HG02571 (cell line): Measurements from ENCODE around the gene CHST13.

Experiments
- ATAC-seq: cut with Tn5 transposase; IDR thresholded peaks from one replicate; pipeline ENCODE4 v1.9.1; 2021; ENCODE audit warnings: mild to moderate bottlenecking, moderate library complexity; ENCODE audit not compliant: unreplicated experiment

Gene CHST13

GRCh38 chr3:126507886-126508285, 16.1 kb upstream of the CHST13 start:
- no peak for ATAC-seq

DNA sequence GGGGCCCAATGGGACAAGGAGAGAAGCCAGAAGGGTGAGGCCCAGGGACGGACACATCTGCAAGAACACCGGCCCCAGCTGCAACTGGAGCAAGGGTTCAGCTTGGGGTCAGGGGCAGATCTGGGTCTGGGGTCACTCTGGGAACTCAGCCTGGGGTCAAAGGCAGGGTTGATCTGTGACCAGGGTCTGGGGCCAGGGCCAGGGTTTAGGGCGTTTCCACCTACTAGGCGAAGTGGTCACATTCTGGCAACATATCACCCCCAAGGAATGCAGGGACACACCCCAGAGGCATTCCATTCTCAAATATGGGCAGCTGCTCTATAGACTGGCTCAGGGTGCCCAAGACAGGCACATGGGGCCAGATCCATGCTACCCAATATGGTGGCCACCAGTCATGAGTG, 15.4 kb upstream of the CHST13 start:
- no peak for ATAC-seq

- ATAC-seq: no peak
These were observed 14.2 kb upstream of the CHST13 start for GRCh38 chr3:126509597-126510307.

DNA sequence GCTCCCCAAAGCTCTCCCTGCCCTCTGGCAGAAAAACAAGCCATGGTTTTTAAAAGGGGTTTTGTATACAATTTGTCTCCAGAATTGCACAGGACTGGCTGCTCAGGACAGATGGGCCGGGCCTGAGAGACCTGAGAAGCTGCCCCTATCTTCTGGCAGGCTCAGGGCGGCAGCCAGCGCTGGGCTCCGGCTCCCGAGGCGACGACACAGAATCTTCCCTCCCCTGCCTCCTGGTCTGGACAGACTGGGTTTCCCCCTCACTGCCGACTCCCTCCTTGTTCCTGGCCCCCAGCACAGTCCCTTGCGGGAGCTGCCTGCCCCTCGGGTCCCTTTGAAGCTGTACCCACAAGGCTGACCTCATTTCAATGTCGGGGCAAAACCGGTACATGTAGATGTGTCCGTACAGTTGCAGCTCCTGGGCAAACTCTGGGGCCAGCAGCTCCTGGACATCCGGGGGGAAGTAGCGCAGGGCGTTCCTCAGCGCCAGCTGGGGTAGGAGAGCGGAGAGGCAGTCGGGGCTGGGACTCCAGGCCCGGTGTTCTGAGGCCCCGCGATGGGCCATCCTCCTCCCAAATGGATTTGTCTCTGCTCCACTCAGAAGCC, 13.5 kb upstream of the CHST13 start:
- ATAC-seq: no peak

DNA sequence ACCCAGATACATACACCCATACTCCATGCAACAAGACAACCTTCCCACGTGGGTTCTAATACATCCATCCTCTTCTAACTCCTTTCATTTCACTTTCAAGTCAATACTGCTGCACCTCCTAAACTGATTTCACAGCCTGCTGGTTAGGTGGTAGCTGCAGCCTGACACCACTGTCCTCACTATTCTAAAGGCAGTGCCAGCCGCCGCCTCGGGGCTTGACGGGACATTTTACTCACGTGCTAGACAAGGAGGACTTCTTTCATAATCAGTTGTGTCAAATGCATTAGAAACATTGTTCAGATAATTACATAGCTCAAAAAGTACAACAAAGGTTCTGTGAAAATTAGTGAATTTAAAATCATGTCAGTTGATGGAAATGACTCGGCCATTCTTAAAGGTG, 12.7 kb upstream of the CHST13 start:
- ATAC-seq: no peak

- no peak for ATAC-seq
These were observed 11.9 kb upstream of the CHST13 start for GRCh38 chr3:126512026-126512425.

DNA sequence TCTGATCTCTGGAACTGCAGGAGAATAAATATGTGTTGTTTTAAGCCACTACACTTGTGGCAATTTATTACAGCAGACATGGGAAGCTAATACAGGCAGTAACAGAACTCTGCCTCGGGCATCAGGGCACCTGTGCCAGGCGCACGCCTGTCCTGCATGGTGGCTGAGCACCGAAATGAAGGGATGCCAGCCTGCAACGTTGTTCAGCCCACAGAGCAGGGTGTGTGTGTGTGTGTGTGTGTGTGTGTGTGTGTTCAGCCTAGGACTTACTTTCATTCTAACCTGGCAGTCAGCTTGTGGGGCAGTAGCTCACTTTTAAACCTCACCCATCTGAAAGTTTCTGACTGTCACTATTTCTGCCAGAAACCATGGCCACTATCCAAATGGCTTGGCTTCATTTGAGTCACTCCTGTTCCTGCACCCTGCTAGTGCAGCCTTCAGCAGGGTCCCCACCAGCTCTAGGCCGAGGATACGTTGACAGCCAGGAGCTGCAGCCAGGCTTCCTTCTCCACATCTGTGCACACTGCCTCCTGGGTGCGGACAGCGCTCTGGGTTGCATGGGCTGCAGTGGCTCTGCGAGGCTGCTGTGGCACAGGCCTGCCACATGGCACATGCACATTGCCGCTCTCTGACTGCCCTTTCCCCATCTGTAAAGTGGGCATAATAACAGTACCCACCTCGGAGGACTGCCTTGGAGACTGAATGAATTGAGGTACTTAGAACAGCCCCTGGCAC, 10.9 kb upstream of the CHST13 start:
- no peak for ATAC-seq

GRCh38 chr3:126514161-126514560, 9.8 kb upstream of the CHST13 start:
- no peak for ATAC-seq

DNA sequence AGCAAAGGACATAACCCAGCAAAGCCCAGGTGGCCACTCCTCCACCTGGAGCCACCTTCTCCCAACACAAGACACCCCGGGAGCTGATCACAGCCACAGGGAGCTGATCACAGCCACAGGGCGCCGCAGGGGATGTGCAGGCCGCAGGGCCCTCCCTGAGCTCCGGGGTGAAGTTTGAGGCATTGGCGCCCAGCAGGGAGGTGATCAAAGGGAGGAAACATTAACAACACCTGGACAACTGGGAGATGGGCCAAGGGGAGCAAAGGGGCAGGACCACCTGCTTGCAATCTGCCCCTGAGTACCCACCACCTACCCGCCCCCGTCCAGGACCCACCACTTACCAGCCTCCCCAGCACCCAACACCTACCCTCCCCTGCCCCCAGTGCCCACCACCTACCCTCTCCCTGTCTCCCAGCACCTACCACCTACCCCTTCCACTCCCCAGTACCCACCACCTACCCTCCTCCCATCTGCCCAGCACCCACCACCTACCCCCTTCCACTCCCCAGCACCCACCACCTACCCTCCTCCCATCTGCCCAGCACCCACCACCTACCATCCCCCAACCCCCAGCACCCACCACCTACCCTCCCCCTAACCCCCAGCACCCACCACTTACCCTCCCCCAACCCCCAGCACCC, 8.8 kb upstream of the CHST13 start:
- no peak for ATAC-seq

DNA sequence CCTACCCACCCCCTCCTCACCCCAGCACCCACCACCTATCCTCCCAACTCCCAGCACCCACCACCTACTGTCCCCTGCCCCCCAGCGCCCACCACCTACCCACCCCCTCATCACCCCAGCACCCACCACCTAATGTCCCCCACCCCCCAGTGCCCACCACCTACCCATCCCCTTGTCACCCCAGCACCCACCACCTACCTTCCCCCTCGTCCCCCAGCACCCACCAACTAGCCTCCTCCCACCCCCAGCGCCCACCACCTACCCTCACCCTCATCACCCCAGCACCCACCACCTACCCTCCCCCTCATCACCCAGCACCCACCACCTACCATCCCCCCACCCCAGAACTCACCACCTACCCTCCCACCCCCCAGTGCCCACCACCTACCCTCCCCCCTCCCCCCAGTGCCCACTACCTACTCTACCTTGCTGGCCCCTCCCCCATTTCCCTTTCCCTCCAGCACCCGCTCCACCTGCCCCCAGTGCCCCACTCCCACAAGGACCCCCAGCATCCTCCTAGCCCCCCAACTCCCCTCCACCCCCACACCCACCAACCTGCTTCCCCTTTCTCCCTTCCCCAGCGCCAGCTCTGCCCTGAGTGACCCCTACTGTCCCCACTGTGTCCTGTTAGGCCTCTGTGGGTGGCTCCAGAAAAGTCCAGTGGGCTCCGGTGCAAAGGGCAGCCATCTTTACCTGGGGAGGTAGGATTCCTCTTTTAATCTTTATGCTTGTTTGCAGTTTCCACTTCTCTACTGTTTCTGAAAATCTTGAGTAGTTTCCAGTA, 7.6 kb upstream of the CHST13 start:
- no peak for ATAC-seq

DNA sequence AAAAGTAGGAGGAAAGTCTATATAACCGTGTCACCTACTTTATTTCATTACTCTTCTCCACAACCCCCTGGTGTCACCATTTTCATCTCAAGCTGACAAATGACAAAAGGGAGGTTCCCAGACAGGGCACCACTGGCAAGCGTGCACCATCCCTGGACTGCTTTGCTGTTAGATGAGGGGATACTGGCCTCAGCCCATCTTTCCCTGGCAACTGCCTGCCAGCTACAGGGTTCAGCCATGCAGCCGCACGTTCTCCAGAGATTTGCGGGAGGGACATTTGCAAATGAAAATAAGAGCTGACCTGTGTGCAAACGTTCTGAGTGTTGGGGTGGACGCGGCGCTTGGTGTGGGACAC, 7.0 kb upstream of the CHST13 start:
- no peak for ATAC-seq

DNA sequence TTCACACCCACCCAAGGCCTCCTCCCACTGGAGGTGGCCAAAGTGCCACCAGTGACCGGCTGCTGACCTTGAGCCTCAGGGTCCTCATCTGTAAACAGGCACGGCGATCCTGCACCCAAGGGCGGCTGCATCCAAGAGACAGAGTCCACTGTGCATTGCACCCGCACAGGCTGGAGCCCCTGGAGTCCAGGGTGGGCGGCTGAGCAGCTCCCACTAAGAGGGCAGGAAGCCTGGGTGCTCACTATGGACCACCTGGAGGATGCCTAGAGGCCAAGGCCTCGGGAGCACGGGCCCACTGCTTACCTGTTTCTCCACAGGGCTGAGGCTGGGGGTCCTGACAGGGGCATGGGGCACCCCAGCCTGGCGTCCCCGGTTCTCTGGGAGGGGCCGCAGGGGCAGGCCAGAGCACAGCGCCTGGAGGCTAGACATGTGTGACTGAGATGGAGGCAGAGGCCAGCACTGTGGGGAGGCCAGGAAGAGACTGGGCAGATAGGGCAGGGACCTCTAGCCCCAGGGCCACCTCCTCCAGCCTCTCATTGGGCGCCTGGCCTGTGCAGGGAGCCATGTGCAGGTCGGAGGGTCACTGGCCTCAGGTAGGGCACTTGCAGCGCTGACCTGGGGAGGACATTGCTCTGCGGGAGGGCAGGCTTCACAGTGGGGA, 6.5 kb upstream of the CHST13 start, which contains the start of gene UROC1:
TSS of gene UROC1 (minus strand) at position 483 of the 661 bp plus-strand sequence. CDS start at position 429, 54 bp downstream.
- no peak for ATAC-seq

GRCh38 chr3:126517986-126518778, 5.8 kb upstream of the CHST13 start:
- no peak for ATAC-seq

GRCh38 chr3:126518779-126519177, 5.2 kb upstream of the CHST13 start:
- no peak for ATAC-seq

GRCh38 chr3:126519506-126520455, 4.2 kb upstream of the CHST13 start:
- ATAC-seq: no peak

- no peak for ATAC-seq
These were observed 2.6 kb upstream of the CHST13 start for GRCh38 chr3:126521122-126521891.

DNA sequence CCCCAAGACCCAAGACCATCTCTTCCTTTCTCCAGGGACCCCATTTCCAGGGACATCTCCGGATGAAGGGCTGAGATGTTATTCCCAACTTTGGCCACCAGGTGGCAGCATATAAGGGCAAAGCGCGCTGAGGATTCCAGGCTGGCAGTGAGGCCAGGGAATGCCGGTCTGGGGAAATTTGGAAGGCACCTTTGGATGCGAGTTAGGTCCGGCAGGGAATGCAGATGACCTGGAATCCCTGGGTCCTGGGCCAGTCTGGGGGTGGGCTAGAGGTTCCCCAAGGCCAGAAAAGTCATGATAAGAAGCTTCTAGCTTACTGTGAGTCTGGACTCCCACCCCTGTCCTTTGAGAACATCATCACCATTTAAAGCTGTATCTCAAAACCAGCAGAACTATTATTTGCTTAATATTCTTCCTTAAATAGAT, 1.6 kb upstream of the CHST13 start:
- no peak for ATAC-seq
